Measurements from ENCODE around the gene WRNIP1.
"Not testable (repeated sequence)": the region's sequence is repeated elsewhere in the genome, so short reads cannot be mapped to it uniquely, and the experiment has no call there.

WRNIP1 gene

GRCh38 chr6:2741756-2742155, 23.4 kb upstream of the WRNIP1 start:
- DNase-seq, result no peak

GRCh38 chr6:2743280-2744208, 21.6 kb upstream of the WRNIP1 start:
- DNase-seq, result no peak

- DNase-seq, result peak; percentile 77
These were observed 20.9 kb upstream of the WRNIP1 start for GRCh38 chr6:2744209-2744771.

GRCh38 chr6:2744778-2745177, 20.4 kb upstream of the WRNIP1 start:
- DNase-seq, result no peak

- no peak for DNase-seq
These were observed 19.9 kb upstream of the WRNIP1 start for GRCh38 chr6:2745246-2745645.

DNA sequence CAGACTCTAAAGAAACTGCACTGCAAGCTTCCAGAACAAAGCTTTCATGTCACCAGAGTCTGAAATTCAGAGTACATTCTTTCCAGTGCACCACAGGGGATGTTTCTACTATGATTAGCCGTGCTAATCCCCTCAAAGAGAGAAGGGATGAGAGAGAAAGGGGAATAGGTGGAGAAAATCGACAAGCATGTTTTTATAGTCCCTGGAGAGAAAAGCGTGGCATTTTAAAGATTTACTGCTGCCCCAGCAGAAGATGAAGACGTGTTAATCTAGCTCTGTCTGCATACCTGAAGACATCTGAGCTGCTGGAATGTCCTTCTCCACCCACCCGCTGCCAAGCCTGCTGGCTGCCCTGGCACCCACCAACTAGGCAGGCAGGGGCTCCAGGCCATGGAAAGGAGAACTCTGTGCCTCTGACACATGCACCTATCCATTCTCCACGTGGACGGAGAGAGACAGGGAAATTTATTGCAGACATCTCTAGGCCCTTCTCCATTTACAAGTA, 18.6 kb upstream of the WRNIP1 start:
- no peak for DNase-seq

- peak; percentile 74 for DNase-seq
These were observed 17.0 kb upstream of the WRNIP1 start for GRCh38 chr6:2748183-2748582.

GRCh38 chr6:2749969-2750600, 15.1 kb upstream of the WRNIP1 start:
- peak; percentile 76 for DNase-seq

DNA sequence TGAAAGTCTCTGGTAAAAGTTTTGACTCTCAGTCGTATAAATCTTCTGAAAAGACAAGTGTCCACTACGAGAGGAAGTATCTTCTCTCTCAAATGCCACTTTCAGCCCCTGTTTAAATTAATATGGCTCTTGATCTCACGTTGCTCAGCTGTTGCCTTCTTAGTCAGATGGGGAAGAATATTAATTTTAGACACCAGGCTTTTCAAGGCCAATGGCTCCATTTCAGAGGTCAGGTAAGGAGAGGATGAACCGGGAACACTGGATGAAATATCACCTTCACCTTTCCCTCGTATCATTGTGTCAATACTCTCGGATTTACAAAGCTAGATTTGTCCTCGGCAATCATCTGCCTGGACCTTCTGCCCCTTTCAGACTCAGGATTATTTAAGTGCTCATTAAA, 14.4 kb upstream of the WRNIP1 start, which contains the start of gene MYLK4:
Gene MYLK4 (minus strand): TSS at position 91 of the 400 bp plus-strand sequence. CDS start 1,628 bp downstream, outside the sequence.
- DNase-seq, result no peak

GRCh38 chr6:2751871-2752270, 13.3 kb upstream of the WRNIP1 start:
- DNase-seq, result no peak

- DNase-seq, result no peak
These were observed 12.6 kb upstream of the WRNIP1 start for GRCh38 chr6:2752477-2753109.

DNA sequence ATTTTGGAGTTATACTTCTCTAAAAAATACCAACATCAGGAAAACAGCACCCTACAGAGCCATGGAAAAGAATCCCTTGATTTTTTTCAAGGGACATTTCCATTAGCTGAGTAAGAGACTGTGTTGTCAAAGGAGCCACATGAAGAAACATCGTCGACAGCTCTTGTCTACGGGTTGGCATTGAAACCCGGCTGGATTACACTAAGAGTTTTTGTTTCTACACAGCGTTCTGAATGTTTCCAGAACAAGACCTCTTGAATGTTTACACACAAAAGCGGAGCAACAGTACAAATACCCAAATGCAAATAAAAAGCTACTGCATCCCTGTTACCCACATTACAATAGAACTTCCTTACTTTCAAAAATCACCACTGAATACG, 12.1 kb upstream of the WRNIP1 start:
- no peak for DNase-seq

GRCh38 chr6:2753743-2754142, 11.4 kb upstream of the WRNIP1 start:
- DNase-seq, result no peak

DNA sequence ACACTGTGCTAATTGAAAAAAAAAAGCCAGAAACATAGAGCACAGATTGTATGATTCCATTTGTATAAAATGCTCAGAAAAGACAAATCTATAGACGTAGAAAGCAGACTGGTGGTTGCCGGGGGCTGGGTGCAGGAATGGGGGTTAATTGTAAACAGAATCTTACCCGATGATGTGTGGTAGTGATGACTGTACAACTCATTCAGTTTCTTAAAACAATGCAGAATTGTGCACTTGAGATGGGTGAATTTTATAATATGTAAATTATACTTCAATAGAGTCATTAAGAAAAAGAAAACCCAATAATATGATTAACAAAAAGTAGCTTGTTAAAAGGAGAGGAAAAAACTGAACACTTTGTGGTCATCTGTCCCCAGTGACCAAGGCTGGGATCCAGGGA, 10.8 kb upstream of the WRNIP1 start:
- DNase-seq, result no peak

- DNase-seq, result no peak
These were observed 10.3 kb upstream of the WRNIP1 start for GRCh38 chr6:2754911-2755310.

GRCh38 chr6:2755456-2755855, 9.7 kb upstream of the WRNIP1 start:
- DNase-seq, result no peak

DNA sequence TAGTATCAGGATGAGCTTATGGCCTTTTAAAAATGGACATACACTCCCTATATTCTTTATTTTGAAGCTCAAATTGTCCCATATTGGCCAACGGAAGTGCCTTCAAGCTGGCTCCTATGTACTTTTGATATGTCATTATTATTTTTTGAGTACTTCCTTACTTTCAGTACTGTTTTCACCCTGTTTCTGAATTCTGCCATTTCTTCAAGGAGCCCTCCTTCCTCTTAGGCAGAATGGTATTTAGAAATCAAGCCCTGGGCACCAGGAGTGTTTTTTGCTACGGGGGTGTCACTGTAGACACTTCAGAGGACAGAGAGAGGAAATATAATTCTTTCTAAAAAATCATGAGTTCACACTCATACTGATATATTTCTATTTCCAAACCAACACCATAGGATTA, 9.0 kb upstream of the WRNIP1 start:
- DNase-seq, result no peak

DNA sequence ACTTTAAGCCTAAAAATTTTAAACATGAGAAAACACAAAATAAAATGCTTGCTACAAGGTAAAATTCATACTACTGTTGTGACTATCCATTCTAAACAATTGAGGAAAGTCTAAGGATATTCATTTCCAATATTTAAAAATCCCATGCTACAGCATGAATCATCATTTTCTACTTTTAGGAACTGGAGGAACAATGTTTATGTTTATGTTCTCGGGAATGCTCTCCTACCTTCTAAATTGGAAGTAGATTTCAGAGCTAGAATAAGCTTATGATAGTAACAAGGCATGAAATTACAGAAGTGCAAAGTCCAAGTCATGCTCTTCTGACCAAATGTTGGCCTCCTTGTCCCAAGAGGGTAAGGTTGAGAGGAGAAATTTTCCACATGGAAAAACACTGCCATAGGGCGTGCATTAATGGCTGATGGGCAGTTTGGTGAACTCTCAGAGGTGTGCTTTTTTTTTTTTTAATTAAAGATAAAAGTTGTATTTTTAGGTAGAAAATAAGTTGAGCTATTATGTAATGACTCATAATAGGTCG, 8.4 kb upstream of the WRNIP1 start:
- DNase-seq, result no peak

DNA sequence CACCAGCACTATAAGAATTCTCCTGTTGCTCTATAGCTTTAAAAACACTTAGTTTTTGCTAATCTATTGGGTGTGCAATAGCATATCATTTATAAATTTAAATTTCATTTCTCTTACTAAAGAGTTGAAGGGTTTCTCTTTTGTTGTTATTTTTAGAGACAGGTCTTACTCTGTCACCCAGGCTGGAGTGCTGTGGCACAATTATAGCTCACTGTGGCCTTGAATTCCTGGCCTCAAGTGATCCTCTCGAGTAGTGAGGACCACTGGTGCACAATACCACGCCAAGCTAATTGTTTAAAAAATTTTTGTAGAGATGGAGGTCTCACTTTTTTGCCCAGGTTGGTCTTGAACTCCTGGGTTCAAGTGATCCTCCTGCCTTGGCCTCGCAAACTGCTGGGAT, 6.2 kb upstream of the WRNIP1 start:
- no peak for DNase-seq

DNA sequence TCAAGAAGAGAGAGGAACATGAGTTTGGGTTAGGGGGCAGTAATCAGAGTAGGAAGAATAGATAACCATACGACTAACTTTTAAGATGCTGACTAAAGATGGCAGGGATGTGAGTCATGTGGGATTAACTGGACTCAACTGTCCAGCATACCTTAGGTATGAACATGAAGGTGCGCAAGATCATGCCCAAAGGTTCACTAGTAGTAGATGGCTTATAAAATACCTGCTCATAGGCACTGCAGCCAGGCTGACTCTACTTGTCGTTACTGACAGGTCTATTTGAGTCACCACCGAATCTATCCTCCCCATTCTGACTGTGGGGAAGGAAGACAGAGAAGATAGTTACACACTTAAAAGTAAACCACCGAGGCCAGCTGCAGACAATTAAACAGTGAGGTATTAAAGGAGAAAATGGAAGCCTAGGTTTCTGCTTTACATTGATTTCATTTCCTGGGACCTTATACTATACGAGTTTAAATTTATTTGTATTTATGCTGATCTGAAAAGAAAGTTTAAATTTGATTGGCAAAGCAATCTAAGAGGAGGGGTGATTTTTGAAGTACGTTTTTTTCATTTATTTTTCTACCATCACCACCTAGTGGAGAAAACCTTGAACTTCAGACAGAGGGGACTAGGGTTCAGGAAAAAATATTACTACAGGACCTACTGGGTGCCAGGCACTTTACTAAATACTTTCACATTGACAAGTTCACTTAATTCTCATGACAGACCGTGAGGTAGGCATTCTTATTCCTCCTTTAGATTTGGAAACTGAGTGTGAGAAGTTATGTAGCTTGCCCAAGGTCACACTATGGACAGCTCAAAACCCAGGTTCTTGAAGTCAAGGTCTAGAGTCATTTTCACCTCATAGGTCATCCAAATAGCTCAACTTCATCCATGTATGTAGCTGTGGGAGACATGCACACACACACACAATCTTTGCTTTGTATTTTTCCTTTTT, 4.0 kb upstream of the WRNIP1 start:
- no peak for DNase-seq

DNA sequence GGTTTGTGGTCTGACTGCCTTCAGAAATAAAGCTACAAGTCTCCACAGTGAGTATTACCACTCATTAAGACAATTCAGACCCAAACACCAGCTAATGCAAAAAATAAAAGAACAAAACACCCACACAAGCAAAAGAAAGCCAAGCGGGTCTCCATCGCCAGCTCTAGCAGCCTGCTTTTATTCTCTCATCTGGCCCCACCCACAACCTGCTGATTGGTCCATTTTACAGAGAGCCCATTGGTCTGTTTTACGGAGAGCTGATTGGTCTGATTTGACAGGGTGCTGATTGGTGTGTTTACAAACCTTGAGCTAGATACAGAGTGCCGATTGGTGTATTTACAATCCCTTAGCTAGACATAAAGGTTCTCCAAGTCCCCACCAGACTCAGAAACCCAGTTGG, 2.3 kb upstream of the WRNIP1 start:
- DNase-seq, result not testable (repeated sequence)

DNA sequence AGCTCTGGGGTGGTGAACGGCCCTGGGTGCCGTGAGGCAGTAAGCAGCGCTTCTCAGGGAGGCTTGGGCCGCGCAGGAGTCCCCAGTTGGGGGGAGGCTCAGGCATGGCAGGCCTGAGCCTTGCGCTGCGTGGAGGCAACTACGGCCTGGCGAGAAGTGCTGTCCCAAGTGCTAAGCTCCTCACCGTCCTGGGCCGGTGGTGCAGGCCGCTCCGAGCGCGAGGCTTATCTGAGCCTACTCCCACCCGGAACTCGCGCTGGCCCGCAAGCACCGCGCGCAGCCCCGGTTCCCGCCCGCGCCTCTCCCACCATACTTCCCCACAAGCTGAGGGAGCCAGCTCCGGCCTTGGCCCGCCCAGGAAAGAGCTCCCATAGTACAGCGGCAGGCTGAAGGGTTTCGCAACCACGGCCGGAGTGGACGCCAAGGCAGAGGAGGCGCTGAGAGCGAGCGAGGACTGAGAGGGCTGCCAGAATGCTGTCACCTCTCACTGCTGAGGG, 1.8 kb upstream of the WRNIP1 start:
- no peak for DNase-seq

Measured in NCI-H69 (cell line).